Lung (tissue), 12 donors: Measurements from ENCODE around the gene SLC39A12. TPM values are rescaled to one million over a fixed set of nuclear protein-coding genes. Genes with fewer than 3 reads are reported as not detected.

ENCODE experiments used
- ATAC-seq: fragments of 200-7000 bp; cut with Tn5 transposase; one replicate; pipeline ENCODE4 v1.9.1; 2020; ENCODE audit warnings: moderate number of reproducible peaks; ENCODE audit not compliant: insufficient read depth, low FRiP score
- DNase-seq, 3 donors: peaks; one replicate each; pipeline ENCODE4 v3.0.0-alpha.2; 2013 to 2017
- H3K27ac ChIP-seq, 2 donors: one replicate each; pipeline ENCODE4 v1.5.1; 2013; ENCODE audit warnings: mild to moderate bottlenecking in 2 of 2, moderate library complexity in 2 of 2, control low read depth in 1 of 2, inconsistent platforms in 1 of 2, low read depth in 1 of 2, low read length in 1 of 2
- H3K27me3 ChIP-seq, 3 donors: one replicate each; pipeline ENCODE4 v1.5.1; 2013; ENCODE audit warnings: low read length in 2 of 3; ENCODE audit not compliant: control insufficient read depth in 3 of 3, insufficient read depth in 3 of 3
- H3K36me3 ChIP-seq, 4 donors: one replicate each; pipeline ENCODE4 v1.5.1; 2013; ENCODE audit warnings: low read length in 4 of 4, mild to moderate bottlenecking in 1 of 4, moderate library complexity in 1 of 4; ENCODE audit not compliant: control insufficient read depth in 4 of 4, insufficient read depth in 4 of 4
- H3K4me1 ChIP-seq, 5 donors: one replicate each; pipeline ENCODE4 v1.5.1; 2013; ENCODE audit warnings: low read length in 5 of 5, mild to moderate bottlenecking in 2 of 5, moderate library complexity in 1 of 5; ENCODE audit not compliant: control insufficient read depth in 5 of 5, insufficient read depth in 5 of 5
- H3K4me3 ChIP-seq: one replicate; pipeline ENCODE4 v1.5.1; 2013; ENCODE audit warnings: mild to moderate bottlenecking, control low read depth, moderate library complexity
- H3K9ac ChIP-seq, 2 donors: one replicate each; pipeline ENCODE4 v1.5.1; 2013; ENCODE audit warnings: low read length in 2 of 2, control low read depth in 1 of 2; ENCODE audit not compliant: insufficient read depth in 1 of 2
- H3K9me3 ChIP-seq, 4 donors: one replicate each; pipeline ENCODE4 v1.5.1; 2013; ENCODE audit warnings: low read length in 3 of 4, mild to moderate bottlenecking in 1 of 4, moderate library complexity in 1 of 4; ENCODE audit not compliant: control insufficient read depth in 4 of 4, insufficient read depth in 3 of 4
- WGBS, 2 donors: extraction: QIAGEN DNeasy Blood & Tissue Kit; methylation state at CpG; one replicate each; pipeline ENCODE4 v1.1.7; 2013; 5-methylcytosine and 5-hydroxymethylcytosine counted together
- polyA plus RNA-seq, 2 donors: library from polyadenylated mRNA; stranded (reverse); fragments of 200-250 nt; gene quantifications; one replicate each; pipeline ENCODE4 v1.2.1, GENCODE V29; 2013
- total RNA-seq, 2 donors: library from RNA; depleted of rRNA in 1 of 2; stranded (reverse); fragments of >200 nt in 1 of 2; gene quantifications; one replicate each; pipeline ENCODE4 v1.2.1, GENCODE V29; 2014 to 2021
- TF ChIP-seq, protein P1 (sequence below): IDR thresholded peaks from 2 replicates; pipeline ENCODE4 v1.5.1; 2012; ENCODE audit warnings: mild to moderate bottlenecking; ENCODE audit errors: control extremely low read depth, extremely low read depth
- donor health status: control.
- donor health status: control.
- donor health status: Bipolar disorder and iron deficiency.
- donor health status: healthy.
- donor health status: DM: yes; HTN: yes; CAD: no.

The SLC39A12 gene
- total and polyA plus RNA-seq, 4 donors: 0.03 to 0.26 TPM; not detected in 2

DNA sequence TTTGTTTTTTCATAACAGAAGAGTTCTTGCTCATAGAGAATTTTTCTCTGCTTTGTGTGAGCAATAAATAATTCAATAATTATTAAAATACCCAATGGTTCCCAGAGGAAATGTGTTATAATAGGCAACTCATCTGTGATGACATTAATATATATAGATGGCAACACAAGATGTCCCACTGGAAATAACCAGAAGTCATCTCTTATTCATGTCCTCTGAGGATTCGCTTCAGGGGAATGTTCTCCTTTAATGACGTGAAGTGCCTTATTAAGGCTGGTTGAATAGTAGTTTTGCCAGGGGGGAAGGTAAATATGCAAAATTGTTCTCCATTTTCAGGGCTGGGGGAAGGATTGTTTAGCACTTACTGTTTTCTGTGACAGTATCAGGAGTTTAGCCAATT lies 3.1 kb downstream of the SLC39A12 start:
- H3K4me3 ChIP-seq: no peak overlapping the region
- no peaks in the 10 kb centered on the region for H3K27me3 ChIP-seq
- peaks cover 0 to 3% (median 2%) of the 10 kb centered on the region in 4 donors for H3K9me3 ChIP-seq
- peaks cover 0 to 4% (median 0%) of the 10 kb centered on the region in 5 donors for H3K4me1 ChIP-seq
- ATAC-seq (no peak), DNase-seq (no peak)
- H3K27ac ChIP-seq: no peak overlapping the region
- WGBS, 2 donors: 81 to 87% methylated on average over 2 of the region's 2 CpGs
- TF ChIP-seq, protein P1, sequence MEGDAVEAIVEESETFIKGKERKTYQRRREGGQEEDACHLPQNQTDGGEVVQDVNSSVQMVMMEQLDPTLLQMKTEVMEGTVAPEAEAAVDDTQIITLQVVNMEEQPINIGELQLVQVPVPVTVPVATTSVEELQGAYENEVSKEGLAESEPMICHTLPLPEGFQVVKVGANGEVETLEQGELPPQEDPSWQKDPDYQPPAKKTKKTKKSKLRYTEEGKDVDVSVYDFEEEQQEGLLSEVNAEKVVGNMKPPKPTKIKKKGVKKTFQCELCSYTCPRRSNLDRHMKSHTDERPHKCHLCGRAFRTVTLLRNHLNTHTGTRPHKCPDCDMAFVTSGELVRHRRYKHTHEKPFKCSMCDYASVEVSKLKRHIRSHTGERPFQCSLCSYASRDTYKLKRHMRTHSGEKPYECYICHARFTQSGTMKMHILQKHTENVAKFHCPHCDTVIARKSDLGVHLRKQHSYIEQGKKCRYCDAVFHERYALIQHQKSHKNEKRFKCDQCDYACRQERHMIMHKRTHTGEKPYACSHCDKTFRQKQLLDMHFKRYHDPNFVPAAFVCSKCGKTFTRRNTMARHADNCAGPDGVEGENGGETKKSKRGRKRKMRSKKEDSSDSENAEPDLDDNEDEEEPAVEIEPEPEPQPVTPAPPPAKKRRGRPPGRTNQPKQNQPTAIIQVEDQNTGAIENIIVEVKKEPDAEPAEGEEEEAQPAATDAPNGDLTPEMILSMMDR: no peak
- no peak overlapping the region for H3K9ac ChIP-seq
- H3K36me3 ChIP-seq: peaks cover 0 to 1% (median 0%) of the 10 kb centered on the region in 4 donors

DNA sequence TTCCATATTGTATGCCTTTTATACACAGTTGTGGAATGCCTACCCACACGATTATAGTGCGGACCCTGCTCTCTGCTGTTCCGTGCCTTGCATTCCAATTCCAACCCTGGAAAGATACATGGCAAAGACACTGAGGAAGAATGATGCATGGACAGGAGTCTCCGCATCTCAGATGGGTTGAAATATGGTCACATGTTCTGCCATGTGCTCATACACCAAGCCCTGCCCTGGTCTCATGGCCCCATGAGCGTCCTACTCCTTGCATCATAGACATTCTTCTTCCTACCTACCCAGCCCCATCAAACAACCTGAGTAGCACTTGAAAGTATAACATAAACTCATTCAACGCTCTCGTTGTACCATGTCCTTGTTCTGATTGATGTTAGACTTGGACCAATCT lies 6.3 kb downstream of the SLC39A12 start:
- Histone ChIP-seq H3K4me3 (no peak overlapping the region), H3K9ac (no peak overlapping the region), H3K27me3 (no peaks in the 10 kb centered on the region), H3K4me1 (peaks cover 0 to 19% (median 0%) of the 10 kb centered on the region in 5 donors), H3K9me3 (peaks cover 0 to 3% (median under 1%) of the 10 kb centered on the region in 4 donors), H3K36me3 (no peaks in the 10 kb centered on the region), H3K27ac (no peak overlapping the region)
- ATAC-seq (no peak), DNase-seq (no peak)
- TF ChIP-seq, protein P1: no peak
- WGBS, 2 donors: 85 to 92% methylated on average over 7 of the region's 7 CpGs

DNA sequence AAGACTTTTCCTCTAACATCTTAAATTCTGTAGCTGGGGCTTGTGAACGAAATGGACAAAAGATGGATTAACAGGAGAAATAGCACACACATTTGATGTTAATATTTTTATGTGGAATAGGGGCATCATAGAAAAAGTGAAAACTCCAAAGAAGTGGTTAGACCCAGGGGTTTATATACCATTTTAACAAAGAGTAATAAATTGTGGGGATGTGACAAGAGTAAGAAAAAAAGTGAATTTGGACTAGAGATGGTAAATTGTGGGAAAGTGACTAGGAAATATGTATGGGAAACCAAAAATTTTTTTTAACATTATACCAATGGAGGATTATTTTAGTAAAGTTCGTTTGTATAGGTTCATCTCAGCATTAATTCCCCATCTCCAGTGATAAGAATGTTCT lies 8.2 kb downstream of the SLC39A12 start:
- no peak overlapping the region for H3K27ac ChIP-seq
- H3K27me3 ChIP-seq: no peaks in the 10 kb centered on the region
- ATAC-seq: no peak
- TF ChIP-seq, protein P1: no peak
- peaks cover 0 to 3% (median under 1%) of the 10 kb centered on the region in 4 donors for H3K9me3 ChIP-seq
- 62 to 90% methylated on average over 2 of the region's 2 CpGs for WGBS, 2 donors
- no peak overlapping the region for H3K4me3 ChIP-seq
- no peak overlapping the region for H3K9ac ChIP-seq
- H3K36me3 ChIP-seq: no peaks in the 10 kb centered on the region
- no peak for DNase-seq
- H3K4me1 ChIP-seq: peaks cover 0 to 18% (median 0%) of the 10 kb centered on the region in 5 donors
